HG03039 (cell line): ENCODE results near the gene SLC25A27.
"Not testable (repeated sequence)": the region's sequence is repeated elsewhere in the genome, so short reads cannot be mapped to it uniquely, and the experiment has no call there.

ENCODE experiments used
- ATAC-seq: cut with Tn5 transposase; IDR thresholded peaks from one replicate; pipeline ENCODE4 v1.9.1; 2021; ENCODE audit warnings: mild to moderate bottlenecking, moderate library complexity; ENCODE audit not compliant: unreplicated experiment

Gene SLC25A27

GRCh38 chr6:46652603-46653438, at the start of gene SLC25A27, which contains the start of gene CYP39A1:
Gene SLC25A27, plus strand, starts transcription at chr6:46652975. Its CDS starts 218 bp downstream, at chr6:46653193.
Gene CYP39A1, minus strand, starts transcription at chr6:46652818. Its CDS starts 236 bp downstream, at chr6:46652582.
- peak; percentile 100 for ATAC-seq

- ATAC-seq: no peak
Measured at GRCh38 chr6:46605091-46605797, 47.5 kb upstream of the SLC25A27 start.

GRCh38 chr6:46606338-46606737, 46.4 kb upstream of the SLC25A27 start:
- ATAC-seq: no peak

GRCh38 chr6:46610862-46611553, 41.8 kb upstream of the SLC25A27 start:
- no peak for ATAC-seq

GRCh38 chr6:46612645-46613044, 40.1 kb upstream of the SLC25A27 start:
- no peak for ATAC-seq

- ATAC-seq: no peak
Measured at GRCh38 chr6:46618726-46619125, 34.0 kb upstream of the SLC25A27 start.

GRCh38 chr6:46626228-46626909, 26.4 kb upstream of the SLC25A27 start:
- ATAC-seq: no peak

GRCh38 chr6:46626976-46627375, 25.8 kb upstream of the SLC25A27 start:
- ATAC-seq: no peak

GRCh38 chr6:46628498-46628897, 24.3 kb upstream of the SLC25A27 start:
- ATAC-seq: no peak

- ATAC-seq: no peak
Measured at GRCh38 chr6:46628976-46629375, 23.8 kb upstream of the SLC25A27 start.

- ATAC-seq: no peak
Measured at GRCh38 chr6:46629691-46630090, 23.1 kb upstream of the SLC25A27 start.

- ATAC-seq: no peak
Measured at GRCh38 chr6:46632053-46632452, 20.7 kb upstream of the SLC25A27 start.

GRCh38 chr6:46635462-46635861, 17.3 kb upstream of the SLC25A27 start:
- no peak for ATAC-seq

GRCh38 chr6:46637145-46637544, 15.6 kb upstream of the SLC25A27 start:
- no peak for ATAC-seq

- no peak for ATAC-seq
Measured at GRCh38 chr6:46637933-46638332, 14.8 kb upstream of the SLC25A27 start.

- ATAC-seq: no peak
Measured at GRCh38 chr6:46638650-46639049, 14.1 kb upstream of the SLC25A27 start.

GRCh38 chr6:46642928-46643751, 9.6 kb upstream of the SLC25A27 start:
- ATAC-seq: no peak

GRCh38 chr6:46645265-46645664, 7.5 kb upstream of the SLC25A27 start:
- no peak for ATAC-seq

GRCh38 chr6:46648108-46648507, 4.7 kb upstream of the SLC25A27 start:
- not testable (repeated sequence) for ATAC-seq
